ENCODE data around the gene ATP7B.

Gene ATP7B

GRCh38 chr13:51950722-51951121 is 60.5 kb downstream of the ATP7B start:
- DNase-seq (ENCODE audit: low read depth in 2 of 2): no peak

GRCh38 chr13:51946163-51946669 is 65.0 kb downstream of the ATP7B start:
- no peak for DNase-seq (ENCODE audit: low read depth in 2 of 2)

GRCh38 chr13:51945149-51945548 is 66.1 kb downstream of the ATP7B start:
- DNase-seq (ENCODE audit: low read depth in 2 of 2): no peak

GRCh38 chr13:51944428-51944827 is 66.8 kb downstream of the ATP7B start:
- no peak for DNase-seq (ENCODE audit: low read depth in 2 of 2)

DNA sequence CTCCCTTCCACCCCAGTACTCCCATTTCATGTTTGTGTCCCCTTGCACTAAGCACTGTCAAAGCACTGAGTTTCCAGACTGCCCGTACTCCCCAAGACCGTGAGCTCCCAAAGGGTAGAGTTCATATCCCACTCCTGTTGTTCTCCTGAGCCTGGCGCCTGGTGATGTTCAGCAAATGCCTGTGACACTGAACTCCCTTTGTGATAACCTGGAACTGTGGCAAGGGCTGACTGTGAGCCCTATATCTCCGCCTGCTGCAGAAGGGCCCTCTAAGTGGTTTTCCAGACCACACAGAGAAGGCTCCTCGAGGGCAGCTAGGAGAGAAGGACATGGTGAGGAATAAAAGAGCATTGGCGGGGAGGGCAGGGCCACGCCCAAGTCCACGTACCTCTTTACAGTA is 67.5 kb downstream of the ATP7B start:
- no peak for DNase-seq (ENCODE audit: low read depth in 2 of 2)

DNA sequence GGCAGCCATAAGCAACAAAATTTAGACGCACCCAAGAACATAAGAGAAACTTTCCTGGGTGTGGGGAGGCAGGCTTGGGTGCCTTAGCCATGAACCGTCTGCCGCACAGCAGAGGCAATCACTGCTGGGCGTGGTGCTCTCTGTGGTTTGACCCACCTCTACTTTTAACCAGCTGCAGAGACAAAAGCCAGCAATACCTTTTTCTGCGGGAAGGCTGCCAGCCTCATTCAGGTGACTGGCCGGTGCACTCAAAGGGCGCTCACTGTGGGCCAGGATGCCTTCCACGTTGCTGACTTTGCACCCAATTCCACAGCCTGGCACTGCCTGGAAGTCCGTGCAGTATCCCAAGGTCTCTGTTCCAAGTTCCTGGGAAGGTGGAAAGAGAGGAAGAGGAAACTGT is 69.1 kb downstream of the ATP7B start:
- DNase-seq (ENCODE audit: low read depth in 2 of 2): no peak

DNA sequence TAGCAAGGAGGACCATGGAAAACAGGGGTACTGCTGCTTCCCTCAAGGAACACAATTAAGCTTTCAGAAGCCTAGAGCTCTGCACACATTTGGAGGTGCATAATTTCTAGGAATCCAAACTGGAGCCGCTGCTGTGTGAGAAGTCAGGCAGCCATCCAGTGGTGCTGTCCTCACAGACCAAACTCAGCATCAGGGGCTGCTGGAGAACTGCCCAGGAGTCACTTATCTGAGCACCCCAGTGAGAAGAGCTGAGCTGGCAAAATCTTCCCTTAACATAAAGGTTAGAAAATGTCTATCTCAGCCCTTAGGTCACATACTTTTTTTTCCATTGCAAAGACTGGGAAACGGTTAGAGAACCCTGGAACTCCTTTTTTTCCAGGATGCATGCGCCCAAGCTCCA is 72.8 kb downstream of the ATP7B start:
- no peak for DNase-seq (ENCODE audit: low read depth in 2 of 2)

DNA sequence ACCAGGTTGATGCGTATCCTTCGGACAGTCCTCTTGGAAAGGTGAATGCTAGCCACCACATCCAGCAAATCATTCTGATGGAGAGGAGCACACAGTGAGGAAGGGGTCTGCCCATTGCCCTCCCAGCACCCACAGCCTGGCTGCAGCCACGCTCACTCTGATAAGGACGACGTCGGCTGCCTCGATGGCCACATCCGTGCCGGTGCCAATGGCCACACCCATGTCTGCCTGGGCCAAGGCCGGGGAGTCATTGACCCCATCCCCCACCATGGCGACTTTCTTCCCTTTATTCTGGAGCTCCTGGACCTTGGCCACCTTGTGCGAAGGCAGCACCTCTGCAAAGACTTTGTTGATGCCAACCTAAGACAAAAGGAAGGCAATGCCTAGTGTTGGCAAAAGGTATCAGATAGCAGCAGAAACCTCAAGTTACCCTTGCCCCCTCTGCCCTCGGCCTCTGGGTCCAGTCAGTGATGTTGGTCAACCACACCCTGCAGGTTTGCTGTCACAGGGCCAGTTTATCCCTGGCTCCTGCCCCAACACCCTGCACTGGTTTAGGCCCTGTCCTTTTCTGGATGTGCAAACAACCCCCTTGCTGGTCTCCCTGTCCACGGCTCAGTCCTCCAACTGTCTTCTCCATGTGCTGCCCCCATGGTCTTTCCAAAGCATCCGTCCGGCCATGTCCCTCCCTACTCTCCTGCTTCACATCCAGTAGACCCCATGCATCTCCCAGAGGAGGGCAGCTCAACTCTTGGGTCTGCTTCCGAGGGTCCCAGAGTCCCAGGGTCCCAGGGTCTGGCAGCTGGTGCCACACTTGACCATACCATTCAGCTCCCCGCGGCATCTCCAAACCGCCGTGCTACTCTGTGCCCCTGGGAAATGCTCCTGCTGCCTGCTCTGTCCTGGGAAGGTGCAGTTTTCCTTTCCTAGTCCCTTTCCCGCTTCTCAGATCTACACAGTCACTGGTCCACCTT is 73.6 kb downstream of the ATP7B start:
- DNase-seq (ENCODE audit: low read depth in 2 of 2): no peak

DNA sequence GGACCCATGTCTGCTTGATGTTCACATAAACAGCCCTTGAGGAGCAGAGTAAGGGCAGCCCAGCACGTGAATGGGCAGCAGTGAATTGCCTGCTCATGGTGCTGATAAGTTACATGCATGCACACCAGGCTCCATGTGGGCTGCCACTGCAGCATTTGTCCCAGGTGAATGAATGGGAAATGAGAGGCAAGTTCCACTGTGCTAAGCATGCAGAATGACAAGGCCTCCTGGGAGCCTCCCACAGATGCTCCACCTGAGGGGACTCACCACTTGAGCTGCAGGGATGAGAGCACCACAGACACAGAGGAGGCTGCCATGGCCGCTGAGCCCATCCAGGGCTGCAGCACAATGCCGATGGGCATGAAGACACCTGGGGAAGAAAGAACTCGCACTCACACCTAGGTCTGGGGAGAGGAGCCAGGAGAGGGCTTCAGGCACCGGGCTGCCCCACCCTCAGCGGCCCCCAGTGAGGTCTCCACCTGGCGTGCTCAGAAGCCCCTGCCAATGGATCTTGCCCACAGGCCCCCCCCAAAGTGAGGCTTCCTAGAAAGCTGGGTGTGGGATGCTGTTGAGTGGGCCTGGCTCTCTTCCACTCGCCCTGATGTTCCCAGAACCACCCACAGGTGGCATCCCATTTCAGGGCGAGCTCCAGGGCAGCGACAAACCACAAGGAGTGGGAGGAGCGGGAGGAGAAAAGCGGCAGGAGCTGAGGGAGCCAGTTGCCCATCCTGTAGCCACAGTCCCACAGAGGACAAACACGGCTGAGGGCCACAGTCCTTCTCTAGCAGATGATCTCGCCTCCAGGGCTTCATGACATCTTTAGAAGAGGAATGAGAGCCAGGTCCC is 75.7 kb downstream of the ATP7B start:
- DNase-seq (ENCODE audit: low read depth in 2 of 2): no peak

- DNase-seq (ENCODE audit: low read depth in 2 of 2): no peak
These were observed 76.7 kb downstream of the ATP7B start for GRCh38 chr13:51934461-51935087.

DNA sequence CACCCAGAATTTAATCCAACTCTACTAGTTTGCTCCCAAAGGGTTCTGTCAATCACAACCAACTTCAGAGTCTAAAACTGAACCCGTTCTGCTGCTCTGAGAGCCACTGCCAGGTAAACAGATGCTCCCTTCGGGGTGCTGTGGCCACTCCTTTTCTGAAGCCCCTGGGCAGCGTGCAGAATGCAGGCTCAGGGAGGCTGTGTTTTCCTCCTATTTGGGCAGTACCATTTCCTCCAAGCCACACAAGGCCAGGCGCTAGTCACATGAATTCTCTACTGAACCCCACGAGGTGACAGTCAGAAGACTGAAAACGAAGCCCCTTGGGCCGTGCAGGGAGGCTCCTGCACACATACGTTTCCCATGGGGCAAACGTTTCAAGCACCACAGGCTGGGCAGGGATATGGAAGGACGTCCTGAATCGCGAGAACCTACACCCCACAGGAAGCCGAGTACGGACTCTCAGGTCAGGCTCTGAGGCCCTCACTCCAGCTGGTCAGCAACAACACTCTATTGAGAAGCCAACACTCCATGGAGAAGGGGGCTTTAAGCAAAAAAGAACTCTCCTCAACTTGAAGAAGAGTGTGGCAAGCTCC is 77.7 kb downstream of the ATP7B start:
- DNase-seq (ENCODE audit: low read depth in 2 of 2): no peak

DNA sequence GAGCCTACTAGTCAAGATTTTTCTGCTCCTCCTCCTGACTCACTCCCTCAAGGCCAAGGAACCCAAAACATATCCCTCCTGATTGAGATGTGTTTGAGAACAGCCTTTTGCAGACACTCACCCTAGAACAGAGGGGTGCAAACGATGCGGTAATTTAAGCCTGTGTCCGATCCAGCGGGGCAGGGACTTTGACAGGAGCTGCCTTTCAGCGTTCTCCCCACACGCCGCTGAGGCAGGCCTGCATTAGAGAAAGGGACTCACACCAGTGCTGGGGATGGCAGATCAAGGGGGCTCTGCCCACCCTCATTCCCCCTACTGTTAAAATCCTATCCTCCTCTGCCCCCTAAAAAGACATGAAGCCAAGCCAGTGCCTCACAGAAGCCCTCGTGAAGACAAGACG is 79.0 kb downstream of the ATP7B start:
- no peak for DNase-seq (ENCODE audit: low read depth in 2 of 2)

- no peak for DNase-seq (ENCODE audit: low read depth in 2 of 2)
These were observed 79.6 kb downstream of the ATP7B start for GRCh38 chr13:51931606-51932005.

GRCh38 chr13:51929699-51930098 is 81.6 kb downstream of the ATP7B start:
- no peak for DNase-seq (ENCODE audit: low read depth in 2 of 2)

DNA sequence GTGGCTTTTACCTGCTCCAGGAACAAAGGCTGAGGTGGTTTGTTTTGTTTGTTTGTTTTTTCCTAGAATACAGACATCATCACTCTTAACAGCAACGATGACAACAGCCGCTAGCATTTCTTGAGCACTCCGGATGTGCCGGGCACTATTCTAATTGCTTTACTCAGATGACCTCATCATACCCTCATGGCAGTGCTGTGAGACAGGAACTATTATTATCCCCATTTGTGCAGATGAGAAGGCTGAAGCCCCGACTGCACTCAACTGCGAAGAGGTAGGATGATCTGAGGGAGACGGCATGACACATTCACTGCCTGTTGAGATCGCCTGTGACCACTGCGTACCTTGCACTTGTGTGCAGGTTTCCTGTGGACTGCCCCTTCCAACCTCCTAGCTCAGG is 83.0 kb downstream of the ATP7B start:
- DNase-seq (ENCODE audit: low read depth in 2 of 2): no peak

- DNase-seq (ENCODE audit: low read depth in 2 of 2): no peak
These were observed 84.1 kb downstream of the ATP7B start for GRCh38 chr13:51927129-51927528.

GRCh38 chr13:51926528-51926885 is 84.7 kb downstream of the ATP7B start:
- no peak for DNase-seq (ENCODE audit: low read depth in 2 of 2)

DNA sequence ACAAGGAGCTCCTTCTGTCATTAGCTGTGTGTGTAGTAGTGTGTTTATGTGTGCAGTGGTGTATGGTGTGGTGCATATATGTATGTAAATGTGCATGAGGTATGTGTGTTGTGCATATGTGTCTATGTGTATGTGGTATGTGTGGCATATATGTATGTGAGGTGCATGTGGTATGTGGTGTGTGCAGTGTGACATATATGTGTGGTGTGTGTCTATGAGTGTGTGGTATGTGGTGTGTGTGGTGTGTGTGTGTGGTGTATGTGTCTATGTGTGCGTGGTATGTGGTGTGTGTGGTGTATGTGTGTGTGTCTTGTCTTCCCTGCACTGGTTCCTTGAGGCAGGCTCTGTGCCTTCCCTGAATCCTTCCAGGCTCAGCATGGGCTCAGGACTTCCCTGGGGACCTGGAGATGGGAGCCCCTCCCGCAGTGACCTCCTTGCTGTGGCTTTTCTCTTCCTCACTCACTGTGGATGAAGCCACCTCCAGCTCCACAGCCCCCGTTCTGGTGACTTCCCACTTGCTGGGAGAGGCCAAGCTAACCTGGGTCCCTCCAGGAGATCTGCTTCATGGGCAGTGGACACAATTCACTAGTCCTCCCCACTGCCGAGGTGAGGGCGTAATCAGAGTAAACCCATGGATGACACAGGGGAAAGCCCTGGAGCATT is 85.3 kb downstream of the ATP7B start:
- DNase-seq (ENCODE audit: low read depth in 2 of 2): no peak

DNA sequence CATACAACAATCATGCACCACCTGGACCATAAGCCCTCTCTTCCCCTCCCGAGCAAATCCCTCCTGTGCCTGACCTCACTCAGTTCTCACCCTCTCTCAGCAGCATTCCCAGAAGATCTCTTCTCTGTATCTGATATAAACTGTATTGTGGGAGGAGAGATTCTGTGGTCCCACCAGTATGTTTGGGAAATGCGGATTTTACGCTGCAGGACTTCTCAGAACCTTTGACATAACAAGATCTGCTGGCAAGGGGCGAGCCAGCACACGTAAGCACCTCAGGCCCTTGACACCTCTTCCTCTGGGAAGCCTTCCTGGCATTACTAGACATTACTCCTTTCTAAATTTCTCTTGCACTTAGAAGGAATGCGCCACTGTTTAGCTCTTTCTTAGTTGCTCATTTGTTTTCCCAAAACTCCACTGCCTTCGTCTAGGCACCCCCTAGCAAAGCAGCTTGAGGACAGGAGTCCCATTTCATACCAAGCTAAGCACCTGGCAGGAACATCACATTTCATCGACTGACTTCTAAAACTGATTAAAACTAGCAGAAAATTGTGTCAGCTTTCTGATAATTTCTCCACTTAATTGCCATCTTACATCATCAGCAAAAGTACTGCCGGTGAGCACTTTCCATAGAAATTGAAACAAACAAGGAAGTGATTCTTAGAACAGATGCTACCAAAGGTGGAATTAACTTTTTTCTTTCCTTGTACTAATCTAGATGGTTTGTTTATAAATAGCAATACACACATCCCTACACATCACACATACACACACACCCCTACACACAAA is 86.3 kb downstream of the ATP7B start:
- no peak for DNase-seq (ENCODE audit: low read depth in 2 of 2)

- peak in 1 of 2 donors; percentile 15 for DNase-seq (ENCODE audit: low read depth in 2 of 2)
These were observed 87.2 kb downstream of the ATP7B start for GRCh38 chr13:51923983-51924539.

All from stimulated activated CD4-positive, alpha-beta T cell treated with anti-CD3 and anti-CD28 coated beads, Interleukin-15, amount 100 ng/mL, for 48 hours (primary cell).